Colon (tissue), 2 donors: Measurements from ENCODE around the gene SLC6A14.

Experiments
- FAIRE-seq: peaks from 2 replicates; lab custom pipeline; 2012; peaks lifted over from hg19 to GRCh38; lab: Jason Lieb, UNC
- donor health status: control.
- donor health status: control.

Gene SLC6A14, protein sequence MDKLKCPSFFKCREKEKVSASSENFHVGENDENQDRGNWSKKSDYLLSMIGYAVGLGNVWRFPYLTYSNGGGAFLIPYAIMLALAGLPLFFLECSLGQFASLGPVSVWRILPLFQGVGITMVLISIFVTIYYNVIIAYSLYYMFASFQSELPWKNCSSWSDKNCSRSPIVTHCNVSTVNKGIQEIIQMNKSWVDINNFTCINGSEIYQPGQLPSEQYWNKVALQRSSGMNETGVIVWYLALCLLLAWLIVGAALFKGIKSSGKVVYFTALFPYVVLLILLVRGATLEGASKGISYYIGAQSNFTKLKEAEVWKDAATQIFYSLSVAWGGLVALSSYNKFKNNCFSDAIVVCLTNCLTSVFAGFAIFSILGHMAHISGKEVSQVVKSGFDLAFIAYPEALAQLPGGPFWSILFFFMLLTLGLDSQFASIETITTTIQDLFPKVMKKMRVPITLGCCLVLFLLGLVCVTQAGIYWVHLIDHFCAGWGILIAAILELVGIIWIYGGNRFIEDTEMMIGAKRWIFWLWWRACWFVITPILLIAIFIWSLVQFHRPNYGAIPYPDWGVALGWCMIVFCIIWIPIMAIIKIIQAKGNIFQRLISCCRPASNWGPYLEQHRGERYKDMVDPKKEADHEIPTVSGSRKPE

DNA sequence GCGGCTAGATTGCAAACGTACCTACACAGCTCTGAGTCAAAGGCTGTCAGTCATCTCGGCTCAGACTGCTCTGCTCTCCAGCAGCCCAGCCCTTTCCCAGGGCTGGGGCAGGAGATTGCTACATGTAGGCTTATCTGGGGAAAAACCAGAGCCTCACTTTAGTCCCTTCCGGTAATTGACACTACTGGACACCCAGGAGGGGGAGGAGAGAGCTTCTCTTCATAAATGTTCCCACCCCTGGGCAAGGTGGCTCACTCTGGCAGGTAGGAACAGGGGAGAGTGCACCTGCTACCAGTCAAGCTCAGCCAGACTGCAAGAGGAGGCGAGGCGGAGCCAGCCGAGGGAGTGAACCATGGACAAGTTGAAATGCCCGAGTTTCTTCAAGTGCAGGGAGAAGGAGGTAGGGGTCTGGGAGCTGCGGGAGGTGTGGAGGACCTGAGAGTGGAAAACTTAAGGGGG is at the start of gene SLC6A14:
SLC6A14 (plus strand) TSS at position 249 of the 459 bp plus-strand sequence; CDS start at position 353, 104 bp downstream.
- no peak for FAIRE-seq

DNA sequence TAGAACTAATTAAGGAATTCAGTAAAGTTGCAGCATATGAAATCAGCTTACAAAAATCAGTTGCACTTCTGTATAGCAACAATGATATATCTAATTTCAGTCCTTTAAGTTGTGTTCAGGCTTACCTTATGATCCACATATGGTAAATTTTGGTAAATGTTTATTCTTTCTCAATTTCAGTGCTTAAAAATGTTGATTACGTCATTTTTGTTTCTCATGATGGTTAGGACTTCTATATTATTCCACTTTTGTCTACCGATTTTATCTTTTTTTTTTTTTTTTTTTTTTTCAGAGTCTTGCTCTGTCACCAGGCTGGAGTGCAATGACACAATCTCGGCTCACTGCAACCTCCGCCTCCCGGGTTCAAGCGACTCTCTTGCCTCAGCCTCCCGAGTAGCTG is 40.7 kb upstream of the SLC6A14 start:
- no peak for FAIRE-seq

DNA sequence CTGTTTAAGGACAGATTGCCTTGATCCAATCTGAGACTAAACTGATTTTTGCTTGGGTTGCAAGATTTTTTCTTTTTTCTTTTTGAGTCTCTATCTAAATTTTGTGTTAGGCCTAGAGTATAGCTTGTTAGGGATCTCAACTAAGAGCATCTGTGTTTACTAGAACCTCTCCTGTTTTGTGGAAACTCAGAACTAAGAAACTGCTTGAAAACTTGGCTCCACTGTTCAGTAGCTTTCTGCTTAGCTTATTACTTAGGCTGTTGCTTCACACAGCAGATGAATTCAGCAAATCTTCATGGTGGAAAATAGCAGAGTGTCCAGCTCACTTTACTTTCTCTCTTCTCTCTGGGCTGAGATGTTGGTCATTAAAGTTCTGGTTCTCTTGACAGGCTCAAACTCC is 36.7 kb upstream of the SLC6A14 start:
- no peak for FAIRE-seq

DNA sequence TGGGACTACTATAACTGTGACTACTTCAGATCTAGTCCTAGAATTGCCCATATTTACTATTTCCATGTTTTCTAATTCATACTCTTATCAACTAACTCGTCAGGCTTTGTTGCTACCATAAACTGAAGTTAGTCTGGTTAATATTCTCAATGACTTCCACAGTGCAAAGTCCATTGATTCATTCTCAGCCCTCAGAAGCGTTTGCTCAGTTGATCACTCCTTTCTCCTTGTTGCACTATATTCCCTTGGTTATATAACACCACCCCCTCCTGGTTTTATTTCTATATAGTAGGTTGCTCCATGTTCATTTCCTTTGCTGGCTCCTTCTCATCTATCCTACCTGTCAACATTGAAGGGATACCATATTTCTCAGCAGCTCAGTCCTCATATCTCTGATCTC is 27.2 kb upstream of the SLC6A14 start:
- no peak for FAIRE-seq

DNA sequence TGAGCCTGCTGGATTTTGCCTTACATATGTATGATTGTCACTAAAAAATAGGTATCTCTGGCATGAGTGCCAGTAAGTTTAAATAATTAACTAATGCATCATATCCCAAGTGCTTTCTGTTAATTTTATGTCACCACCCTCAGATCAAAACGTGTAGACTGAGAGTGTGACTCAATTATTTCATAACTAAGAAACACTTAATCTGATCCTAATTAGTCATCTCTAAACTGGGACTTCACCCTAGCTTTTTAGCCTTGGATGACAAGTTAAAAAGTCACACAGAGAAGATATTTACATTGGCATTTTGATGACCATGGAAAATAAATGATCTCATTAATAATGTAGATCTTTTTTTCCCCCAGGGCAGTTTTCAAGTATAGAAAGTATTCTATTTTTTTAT is 23.1 kb upstream of the SLC6A14 start:
- no peak for FAIRE-seq

DNA sequence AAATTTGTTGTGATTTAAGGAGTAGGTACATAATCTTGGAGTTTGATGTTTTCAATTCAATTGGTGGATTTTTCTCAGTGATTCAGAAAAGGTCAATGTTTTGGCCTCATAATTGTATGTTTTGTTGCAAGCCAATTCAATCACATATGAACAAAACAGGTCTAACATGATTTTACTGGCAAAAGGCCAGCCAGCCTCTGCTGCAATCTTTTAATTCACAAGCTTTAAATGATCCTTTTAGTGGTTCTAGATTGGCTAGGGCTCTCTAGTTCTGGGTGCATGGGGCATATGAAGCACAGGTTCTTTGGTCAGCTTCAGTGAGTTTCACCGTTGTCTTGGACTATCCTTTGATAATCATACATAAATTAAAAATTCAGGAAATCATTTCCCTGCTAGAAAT is 19.2 kb upstream of the SLC6A14 start:
- no peak for FAIRE-seq

DNA sequence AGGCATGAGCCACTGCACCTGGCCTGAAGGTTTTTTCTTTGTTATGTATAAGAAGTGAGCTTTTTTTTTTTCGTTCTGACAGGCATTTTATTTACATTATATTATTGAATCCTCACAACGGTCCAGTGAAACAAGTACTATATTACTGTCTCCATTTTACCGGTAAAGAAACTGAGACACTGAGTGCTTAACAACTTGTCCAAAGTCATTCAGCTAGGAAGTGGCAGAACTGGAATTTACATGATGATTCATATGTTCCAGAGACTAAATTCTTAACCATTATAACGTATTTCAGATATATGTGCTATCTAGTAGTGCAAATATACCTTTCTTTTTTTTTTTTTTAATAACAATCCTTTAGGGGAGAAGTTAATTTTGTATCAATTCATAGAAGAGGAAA is 18.4 kb upstream of the SLC6A14 start:
- no peak for FAIRE-seq

DNA sequence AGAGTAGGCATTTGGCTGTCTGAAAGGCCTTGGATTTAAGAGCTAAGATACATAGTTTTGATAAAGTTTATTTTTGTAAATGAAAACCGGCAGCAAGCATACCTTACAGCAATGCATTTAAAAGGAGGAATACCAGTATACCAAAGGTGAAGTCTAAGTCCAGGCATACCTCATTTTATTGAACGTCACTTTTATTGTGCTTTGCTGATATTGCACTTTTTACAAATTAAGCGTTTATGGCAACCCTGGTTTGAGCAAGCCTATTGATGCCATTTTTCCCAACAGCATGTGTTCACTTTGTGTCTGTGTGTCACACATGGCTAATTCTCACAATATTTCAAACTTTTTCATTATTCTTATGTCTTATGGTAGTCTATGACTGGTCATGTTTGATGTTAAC is 8.4 kb upstream of the SLC6A14 start:
- FAIRE-seq = no peak

DNA sequence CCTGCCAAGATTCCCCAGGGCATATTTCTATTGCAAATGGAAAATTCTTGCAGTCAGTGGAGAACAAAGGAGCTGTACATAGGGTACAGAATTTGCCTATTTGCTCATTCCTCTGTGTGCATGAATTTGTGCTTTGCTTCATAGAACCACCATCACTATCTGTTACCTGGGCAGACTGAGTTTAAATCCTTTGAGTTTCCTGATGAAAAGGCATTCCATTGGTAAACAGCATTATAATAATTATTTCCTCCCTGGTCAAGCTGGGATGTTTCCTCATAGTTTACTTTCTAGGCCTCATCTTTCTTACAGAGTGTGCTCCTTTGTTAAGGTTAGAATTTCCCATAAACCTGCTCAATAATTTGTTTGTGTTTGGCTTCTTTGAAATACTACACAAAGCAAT is 809 bp upstream of the SLC6A14 start:
- FAIRE-seq = no peak

DNA sequence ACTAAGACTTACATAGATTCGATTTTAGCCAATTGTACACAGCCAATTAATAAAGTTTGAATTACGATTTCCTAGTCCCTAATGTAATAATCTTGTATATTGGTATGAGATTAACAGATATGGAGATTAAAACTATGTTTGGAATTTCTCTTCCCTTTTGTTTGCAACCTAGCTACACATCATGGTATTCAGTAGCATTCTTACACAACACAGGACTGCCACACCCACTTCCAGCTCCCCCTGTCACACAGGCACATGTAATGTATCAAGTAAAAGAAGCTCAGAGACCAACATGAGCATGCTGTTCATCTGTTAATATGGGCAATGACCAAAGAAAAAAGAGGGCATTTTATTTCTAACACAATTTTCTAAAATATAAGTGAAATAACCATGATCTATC is 12.8 kb downstream of the SLC6A14 start:
- FAIRE-seq = no peak

DNA sequence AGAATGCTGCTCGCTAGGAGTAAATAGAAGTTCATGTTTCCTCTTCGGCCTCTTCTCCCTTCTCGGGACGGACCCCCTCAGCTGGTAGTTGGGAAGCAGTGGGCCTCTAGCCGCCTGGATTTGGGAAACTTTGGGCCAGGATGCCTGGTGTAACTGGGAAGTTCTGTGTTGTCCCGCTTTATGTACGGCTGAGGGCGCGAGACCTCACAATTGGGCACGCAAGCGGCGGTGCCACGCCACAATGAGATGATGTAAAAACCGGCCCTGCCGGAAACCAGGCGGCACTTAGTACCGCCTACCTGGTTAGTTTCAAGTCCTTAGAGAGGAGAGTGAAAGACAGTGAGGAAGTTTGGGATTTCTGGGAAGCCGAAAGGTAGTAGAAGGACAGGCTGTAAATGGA is 26.4 kb downstream of the SLC6A14 start, which contains the start of gene CT83:
CT83 (minus strand) TSS at position 155 of the 400 bp plus-strand sequence; CDS start at position 35, 120 bp downstream.
- FAIRE-seq = no peak

DNA sequence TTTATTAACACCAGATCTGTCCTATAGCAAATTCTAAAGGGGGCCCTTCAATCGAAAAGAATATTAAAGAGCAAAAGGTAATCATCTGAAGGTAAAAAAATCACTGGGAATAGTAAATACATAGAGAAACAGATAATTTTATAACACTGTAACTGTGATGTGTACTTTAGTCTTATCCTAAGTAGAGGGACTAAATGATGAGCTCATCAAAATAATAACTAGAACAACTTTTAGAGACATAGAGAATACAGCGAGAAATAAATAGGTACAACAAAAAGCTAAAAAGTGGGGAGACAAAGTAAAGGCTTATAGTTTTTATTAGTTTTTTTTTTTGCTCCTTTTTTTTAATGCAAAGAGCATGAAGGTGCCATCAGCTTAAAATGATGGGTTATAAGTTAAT is 43.7 kb downstream of the SLC6A14 start:
- no peak for FAIRE-seq

DNA sequence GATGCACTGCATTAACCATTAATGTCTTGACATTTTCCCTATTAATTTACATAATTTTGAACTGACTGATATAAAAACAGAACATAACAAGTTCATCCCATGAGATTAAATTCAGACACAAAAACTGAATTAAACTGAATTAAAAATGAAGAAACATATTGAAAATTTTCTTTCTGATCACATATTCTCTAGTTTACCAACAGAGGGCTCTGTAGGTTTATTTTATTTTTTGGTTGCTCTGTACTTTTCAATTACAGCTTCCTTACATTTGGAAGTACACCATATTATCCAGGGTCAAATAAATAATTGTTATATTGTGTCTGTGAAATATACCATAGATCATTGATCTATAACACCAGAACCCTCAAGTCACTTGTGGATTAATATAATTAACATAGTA is 53.7 kb downstream of the SLC6A14 start:
- FAIRE-seq = peak; percentile 98

DNA sequence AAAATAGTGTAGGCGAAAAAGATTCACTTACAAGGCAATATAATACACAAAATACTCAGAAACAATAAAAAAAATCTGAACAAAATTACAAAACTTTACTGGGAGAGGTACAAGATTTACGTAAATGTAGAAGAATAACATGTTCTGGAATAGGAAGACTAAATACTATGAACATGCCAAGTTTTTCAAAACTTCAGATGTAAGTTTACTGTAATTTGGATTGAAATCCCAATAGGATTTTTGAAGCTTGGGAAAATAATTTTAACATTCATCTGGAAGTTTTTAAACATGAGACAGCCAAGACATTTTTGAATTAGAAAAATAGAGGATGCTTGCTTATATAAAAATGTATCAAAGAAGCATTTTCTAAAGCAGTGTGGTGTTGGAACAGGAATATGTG is 56.9 kb downstream of the SLC6A14 start:
- no peak for FAIRE-seq

DNA sequence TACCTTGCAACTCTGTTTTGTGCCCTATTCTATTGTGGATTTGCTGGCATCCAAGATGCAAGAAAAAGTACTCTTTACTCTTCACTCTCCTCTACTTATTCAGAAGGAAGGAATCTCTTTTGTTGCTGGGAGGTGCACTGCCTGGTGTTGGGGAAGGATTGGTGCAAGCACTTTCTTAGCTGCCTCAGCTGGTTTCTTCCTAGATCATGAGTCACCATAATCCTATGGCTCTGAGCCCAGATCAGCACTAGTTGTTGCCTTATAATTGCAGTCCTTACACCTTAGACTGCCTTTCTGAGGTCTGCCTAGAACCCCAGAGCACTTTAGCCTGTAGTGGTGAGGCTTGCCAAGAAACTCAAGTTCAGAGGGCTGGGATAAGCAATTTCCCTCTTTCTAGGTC is 63.4 kb downstream of the SLC6A14 start:
- FAIRE-seq = no peak
